Calu3 (cell line): ENCODE data around the gene CMKLR1. TPM values are rescaled to one million over a fixed set of nuclear protein-coding genes. Genes with fewer than 3 reads are reported as not detected.

Experiments
- BruUV-seq: library from RNA; stranded (reverse); fragments of 400-500 nt; replicated peaks from 2 replicates; lab custom pipeline; 2021; lab: Mats Ljungman, UMichigan
- CTCF ChIA-PET: fragments of 300-600 bp; sonication (Branson Sonifier 250); formaldehyde crosslinking; loops from one replicate; lab custom pipeline; 2022; ENCODE audit warnings: antibody characterized with exemption; lab: Charles Lee
- DNase-seq: peaks from one replicate; pipeline ENCODE4 v3.0.0; 2022
- H3K27ac Mint-ChIP-seq: one replicate; pipeline ENCODE4 v1.8.0; 2022; ENCODE audit warnings: mixed read lengths; ENCODE audit not compliant: unreplicated experiment
- H3K27me3 Mint-ChIP-seq: one replicate; pipeline ENCODE4 v1.8.0; 2022; ENCODE audit warnings: mixed read lengths; ENCODE audit not compliant: unreplicated experiment
- H3K36me3 Mint-ChIP-seq: one replicate; pipeline ENCODE4 v1.8.0; 2022; ENCODE audit warnings: mild to moderate bottlenecking, moderate library complexity, mixed read lengths; ENCODE audit not compliant: insufficient read depth, unreplicated experiment
- H3K4me1 Mint-ChIP-seq: one replicate; pipeline ENCODE4 v1.8.0; 2022; ENCODE audit warnings: mild to moderate bottlenecking, low read depth, mixed read lengths; ENCODE audit not compliant: unreplicated experiment
- H3K4me3 Mint-ChIP-seq: one replicate; pipeline ENCODE4 v1.8.0; 2022; ENCODE audit warnings: mild to moderate bottlenecking, low read depth, moderate library complexity, mixed read lengths; ENCODE audit not compliant: unreplicated experiment
- H3K9me3 Mint-ChIP-seq: one replicate; pipeline ENCODE4 v1.8.0; 2022; ENCODE audit warnings: low read depth, mixed read lengths; ENCODE audit not compliant: unreplicated experiment
- intact Hi-C: fragments of 100-400 bp; cut with micrococcal nuclease; formaldehyde crosslinking; loops from one replicate; pipeline ENCODE4 v1.10.0; 2022; ENCODE audit not compliant: unreplicated experiment
- total RNA-seq: library from RNA; stranded (reverse); gene quantifications from 2 replicates; pipeline ENCODE4 v1.2.3, GENCODE V29; 2022
- TF ChIP-seq, protein P1 (sequence below): fragments of 200-600 bp; IDR thresholded peaks from one replicate; pipeline ENCODE4 v1.8.0; 2022; ENCODE audit warnings: antibody characterized with exemption; ENCODE audit not compliant: unreplicated experiment

Gene CMKLR1
- total RNA-seq, 1 experiment from 2014 or later: not detected

DNA sequence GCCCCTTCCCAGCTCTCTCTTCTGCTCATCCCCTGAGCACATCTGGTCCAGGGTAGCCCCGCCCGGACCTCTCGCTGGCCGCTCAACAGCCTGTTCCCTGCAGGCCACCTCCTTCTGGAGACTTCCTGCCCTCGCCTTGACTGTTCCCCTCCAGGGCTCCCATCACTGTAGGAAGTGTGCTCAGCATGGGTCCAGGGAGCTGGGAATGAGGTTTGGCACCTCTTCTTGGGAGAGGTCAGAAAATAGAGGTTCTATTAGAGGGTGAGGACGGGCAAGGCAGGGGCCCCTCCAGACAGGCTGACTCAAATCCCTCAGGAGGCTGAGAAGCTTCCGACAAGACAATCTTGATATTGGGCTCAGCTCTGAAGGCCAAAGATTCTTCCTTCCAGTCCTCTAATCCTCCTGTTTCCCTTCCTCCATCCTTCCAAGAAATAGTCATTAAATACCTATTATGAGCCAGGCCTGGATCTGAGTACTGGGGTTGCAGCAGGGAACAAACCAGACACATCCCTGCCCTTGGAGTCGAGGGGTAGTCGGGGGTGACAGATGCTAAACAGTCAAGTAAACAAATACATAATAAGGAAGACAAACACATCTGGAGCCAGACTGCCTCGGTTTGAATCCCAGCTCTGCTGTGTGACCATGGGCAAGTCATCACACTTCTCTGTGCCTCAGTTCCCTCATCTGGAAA, 30.6 kb downstream of the CMKLR1 start:
- DNase-seq: no peak
- Mint-ChIP-seq H3K36me3 (peaks cover 4% of the 10 kb centered on the region), H3K9me3 (no peaks in the 10 kb centered on the region), H3K4me3 (no peak overlapping the region), H3K27ac (no peak overlapping the region), H3K4me1 (peaks cover 38% of the 10 kb centered on the region), H3K27me3 (no peaks in the 10 kb centered on the region)
- CTCF ChIA-PET: no interaction called here
- no TSS peak for BruUV-seq
- TF ChIP-seq, protein P1, sequence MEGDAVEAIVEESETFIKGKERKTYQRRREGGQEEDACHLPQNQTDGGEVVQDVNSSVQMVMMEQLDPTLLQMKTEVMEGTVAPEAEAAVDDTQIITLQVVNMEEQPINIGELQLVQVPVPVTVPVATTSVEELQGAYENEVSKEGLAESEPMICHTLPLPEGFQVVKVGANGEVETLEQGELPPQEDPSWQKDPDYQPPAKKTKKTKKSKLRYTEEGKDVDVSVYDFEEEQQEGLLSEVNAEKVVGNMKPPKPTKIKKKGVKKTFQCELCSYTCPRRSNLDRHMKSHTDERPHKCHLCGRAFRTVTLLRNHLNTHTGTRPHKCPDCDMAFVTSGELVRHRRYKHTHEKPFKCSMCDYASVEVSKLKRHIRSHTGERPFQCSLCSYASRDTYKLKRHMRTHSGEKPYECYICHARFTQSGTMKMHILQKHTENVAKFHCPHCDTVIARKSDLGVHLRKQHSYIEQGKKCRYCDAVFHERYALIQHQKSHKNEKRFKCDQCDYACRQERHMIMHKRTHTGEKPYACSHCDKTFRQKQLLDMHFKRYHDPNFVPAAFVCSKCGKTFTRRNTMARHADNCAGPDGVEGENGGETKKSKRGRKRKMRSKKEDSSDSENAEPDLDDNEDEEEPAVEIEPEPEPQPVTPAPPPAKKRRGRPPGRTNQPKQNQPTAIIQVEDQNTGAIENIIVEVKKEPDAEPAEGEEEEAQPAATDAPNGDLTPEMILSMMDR: no peak
- intact Hi-C loops: loop anchor here (10.0 kb wide), 2 partner anchors 206 to 1214 kb away; partner anchors contain the start of genes CRY1 and FICD

DNA sequence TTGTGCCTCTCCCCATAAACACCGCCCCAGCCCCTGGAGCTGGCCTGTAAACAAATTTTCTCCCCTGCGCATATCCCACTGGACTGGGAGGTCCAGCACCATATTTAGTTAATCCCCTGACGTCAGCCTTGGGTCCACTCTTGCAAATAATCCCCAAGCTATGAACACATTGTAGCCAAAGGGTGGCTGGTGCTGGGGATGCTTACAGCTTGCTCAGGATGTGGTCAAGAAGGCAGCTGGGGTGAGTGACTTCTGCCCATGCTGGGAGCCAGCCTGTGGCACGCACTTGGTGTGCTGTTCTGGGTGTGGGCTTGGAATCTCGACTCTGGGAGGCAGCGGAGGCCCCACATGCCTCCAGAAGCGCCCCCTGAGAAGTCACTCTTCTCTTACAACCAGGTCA, 32.1 kb downstream of the CMKLR1 start:
- Mint-ChIP-seq H3K9me3 (no peaks in the 10 kb centered on the region), H3K27ac (no peak overlapping the region), H3K36me3 (peaks cover 17% of the 10 kb centered on the region), H3K27me3 (no peaks in the 10 kb centered on the region), H3K4me1 (peaks cover 52% of the 10 kb centered on the region), H3K4me3 (no peak overlapping the region)
- DNase-seq: no peak
- CTCF ChIA-PET: interaction anchor here (0.7 kb wide), 1 partner anchor 169 kb away, joined by 6 read pairs; no protein-coding TSS in a partner anchor
- TF ChIP-seq, protein P1: no peak
- BruUV-seq: no TSS peak
- intact Hi-C loops: loop anchor here (10.0 kb wide), 2 partner anchors 208 to 1212 kb away; partner anchors contain the start of genes CRY1 and FICD

DNA sequence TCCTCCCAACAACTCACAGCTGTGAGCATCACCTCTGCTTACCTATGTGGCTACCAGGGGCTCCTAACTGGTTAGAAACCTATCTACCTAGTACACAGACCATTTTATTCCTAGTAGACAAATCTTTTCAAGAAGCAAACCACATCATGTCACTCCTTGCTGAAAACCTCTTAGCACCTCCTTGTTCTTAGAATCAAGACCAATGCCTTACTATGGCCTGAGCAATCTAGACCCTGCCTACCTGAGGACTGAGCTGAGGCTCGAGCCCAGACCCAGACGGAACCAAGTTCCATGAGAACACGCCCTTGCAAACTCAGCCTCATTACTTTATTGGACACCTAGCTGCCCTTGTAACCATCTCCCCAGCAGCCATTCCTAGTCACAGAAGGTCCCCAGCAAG, 32.6 kb downstream of the CMKLR1 start:
- H3K27me3 Mint-ChIP-seq: no peaks in the 10 kb centered on the region
- intact Hi-C loops: loop anchor here (10.0 kb wide), 2 partner anchors 208 to 1212 kb away; partner anchors contain the start of genes CRY1 and FICD
- H3K9me3 Mint-ChIP-seq: no peaks in the 10 kb centered on the region
- peak overlapping the region; percentile 19 for H3K27ac Mint-ChIP-seq
- DNase-seq: no peak
- peaks cover 57% of the 10 kb centered on the region for H3K4me1 Mint-ChIP-seq
- BruUV-seq: no TSS peak
- peaks cover 18% of the 10 kb centered on the region for H3K36me3 Mint-ChIP-seq
- H3K4me3 Mint-ChIP-seq: no peak overlapping the region
- TF ChIP-seq, protein P1: no peak
- CTCF ChIA-PET: interaction anchor here (0.7 kb wide), 1 partner anchor 169 kb away, joined by 6 read pairs; no protein-coding TSS in a partner anchor

DNA sequence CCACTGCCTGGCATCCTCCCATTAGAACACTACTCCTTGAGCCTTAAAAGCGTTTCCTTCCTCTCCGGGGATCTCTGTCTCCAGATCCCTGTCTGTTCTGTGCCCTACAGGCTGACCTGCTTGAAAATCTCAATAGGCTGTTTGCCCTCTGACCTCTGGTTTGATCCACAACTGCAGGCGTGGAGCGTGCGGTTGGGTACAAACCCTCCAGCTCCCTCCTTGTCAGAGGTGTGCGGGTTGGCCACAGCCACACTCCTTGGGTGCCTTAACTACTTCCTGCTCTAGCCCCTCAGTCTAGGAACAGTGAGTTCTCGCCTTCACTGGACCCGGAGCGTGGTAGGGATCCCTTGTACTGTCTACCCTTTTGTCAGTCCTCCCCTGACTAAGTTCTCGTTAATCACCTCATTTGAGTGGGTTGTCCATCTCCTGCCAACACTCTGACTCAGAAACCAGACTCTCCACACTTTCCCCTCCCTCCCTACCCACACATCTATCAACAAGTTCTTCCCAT, 33.1 kb downstream of the CMKLR1 start:
- H3K9me3 Mint-ChIP-seq: no peaks in the 10 kb centered on the region
- no peaks in the 10 kb centered on the region for H3K27me3 Mint-ChIP-seq
- CTCF ChIA-PET: interaction anchor here (0.7 kb wide), 2 partner anchors 10 to 170 kb away, joined by 3 to 6 read pairs; no protein-coding TSS in a partner anchor
- H3K4me3 Mint-ChIP-seq: no peak overlapping the region
- no TSS peak for BruUV-seq
- peaks cover 18% of the 10 kb centered on the region for H3K36me3 Mint-ChIP-seq
- H3K4me1 Mint-ChIP-seq: peaks cover 62% of the 10 kb centered on the region
- DNase-seq: no peak
- TF ChIP-seq, protein P1: no peak
- H3K27ac Mint-ChIP-seq: peak overlapping the region; percentile 19
- intact Hi-C loops: loop anchor here (10.0 kb wide), 2 partner anchors 209 to 1211 kb away; partner anchors contain the start of genes CRY1 and FICD
